ENCODE data around the gene GZMB. TPM values are rescaled to one million over a fixed set of nuclear protein-coding genes. Genes with fewer than 3 reads are reported as not detected.
A peak's percentile ranks its signal among the peaks of the same experiment; 100 is the strongest.
"Not testable (repeated sequence)": the region's sequence is repeated elsewhere in the genome, so short reads cannot be mapped to it uniquely, and the experiment has no call there.

Gene GZMB
- total RNA-seq, 1 experiment from 2014 or later: not detected

DNA sequence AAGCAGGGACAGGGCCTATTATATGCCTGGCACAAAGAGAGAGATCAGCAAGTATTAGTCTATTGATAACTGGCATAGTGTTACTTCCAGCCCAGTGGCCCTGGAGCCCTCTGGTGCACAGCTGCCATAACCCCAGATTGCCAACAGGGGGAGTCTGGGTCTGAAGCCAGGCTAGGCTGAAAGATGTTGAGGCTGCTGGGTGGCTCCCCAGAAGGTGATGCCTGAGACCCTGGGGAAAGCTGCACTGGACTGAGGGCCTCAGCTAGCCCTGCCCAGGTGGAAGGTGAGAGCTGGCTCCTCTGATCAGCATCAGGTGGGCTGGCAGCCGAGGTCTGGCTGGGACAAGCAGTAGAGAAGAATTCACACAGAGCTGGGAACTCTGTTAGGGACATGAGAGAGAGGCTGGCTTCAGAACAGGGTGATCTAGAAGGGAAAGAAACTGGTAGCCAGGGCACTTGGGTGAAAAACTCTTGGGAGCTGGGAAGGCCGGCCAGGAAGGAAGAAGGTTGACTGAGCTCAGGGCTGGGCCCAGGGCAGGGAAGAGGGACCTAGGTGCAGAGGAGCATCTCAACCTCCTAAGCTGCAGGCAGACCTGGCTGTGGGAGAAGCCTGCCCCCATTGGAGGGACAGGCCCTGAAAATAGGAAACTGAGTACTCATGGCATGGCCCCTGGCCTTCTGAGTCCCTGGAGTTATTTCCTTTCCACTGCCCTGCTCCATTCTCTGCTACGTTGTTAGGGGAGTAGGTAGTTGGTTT is 28.4 kb downstream of the GZMB start:
- no peak overlapping the region for H3K27ac ChIP-seq (ENCODE audit: low read depth, low read length, poor library complexity, severe bottlenecking)
- H3K9me3 ChIP-seq (ENCODE audit: low read depth, low read length, poor library complexity, severe bottlenecking): no peaks in the 10 kb centered on the region
- no peaks in the 10 kb centered on the region for H3K4me1 ChIP-seq (ENCODE audit: insufficient read depth, low read length, poor library complexity, severe bottlenecking)
- ChIA-PET POLR2A (ENCODE audit: low non-redundant PET) (interaction anchor here (0.6 kb wide), 1 partner anchor 426 kb away, joined by 4 read pairs; no protein-coding TSS in a partner anchor), CTCF (no interaction called here)
- TF ChIP-seq, protein P1, sequence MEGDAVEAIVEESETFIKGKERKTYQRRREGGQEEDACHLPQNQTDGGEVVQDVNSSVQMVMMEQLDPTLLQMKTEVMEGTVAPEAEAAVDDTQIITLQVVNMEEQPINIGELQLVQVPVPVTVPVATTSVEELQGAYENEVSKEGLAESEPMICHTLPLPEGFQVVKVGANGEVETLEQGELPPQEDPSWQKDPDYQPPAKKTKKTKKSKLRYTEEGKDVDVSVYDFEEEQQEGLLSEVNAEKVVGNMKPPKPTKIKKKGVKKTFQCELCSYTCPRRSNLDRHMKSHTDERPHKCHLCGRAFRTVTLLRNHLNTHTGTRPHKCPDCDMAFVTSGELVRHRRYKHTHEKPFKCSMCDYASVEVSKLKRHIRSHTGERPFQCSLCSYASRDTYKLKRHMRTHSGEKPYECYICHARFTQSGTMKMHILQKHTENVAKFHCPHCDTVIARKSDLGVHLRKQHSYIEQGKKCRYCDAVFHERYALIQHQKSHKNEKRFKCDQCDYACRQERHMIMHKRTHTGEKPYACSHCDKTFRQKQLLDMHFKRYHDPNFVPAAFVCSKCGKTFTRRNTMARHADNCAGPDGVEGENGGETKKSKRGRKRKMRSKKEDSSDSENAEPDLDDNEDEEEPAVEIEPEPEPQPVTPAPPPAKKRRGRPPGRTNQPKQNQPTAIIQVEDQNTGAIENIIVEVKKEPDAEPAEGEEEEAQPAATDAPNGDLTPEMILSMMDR (conservative IDR thresholded peaks at IDR 0.05; ENCODE audit: low read depth, low read length): peak; percentile 83
- no peak for TF ChIP-seq EZH2 (IDR thresholded peaks at IDR 0.05; ENCODE audit: borderline replicate concordance, low read depth, low read length, poor library complexity, severe bottlenecking)
- BruUV-seq (replicated peaks): no TSS peak
- peak; percentile 49 for DNase-seq (ENCODE audit: low spot score)
- no peaks in the 10 kb centered on the region for H3K27me3 ChIP-seq (replicated peaks; ENCODE audit: insufficient read depth, low read depth, low read length, poor library complexity)
- H3K4me3 ChIP-seq (ENCODE audit: low read depth, low read length, poor library complexity, severe bottlenecking): no peak overlapping the region
- no peaks in the 10 kb centered on the region for H3K36me3 ChIP-seq (ENCODE audit: insufficient read depth, low read length, poor library complexity, severe bottlenecking)
- intact Hi-C loops (cut with micrococcal nuclease; ENCODE audit: unreplicated experiment): no loop called here

DNA sequence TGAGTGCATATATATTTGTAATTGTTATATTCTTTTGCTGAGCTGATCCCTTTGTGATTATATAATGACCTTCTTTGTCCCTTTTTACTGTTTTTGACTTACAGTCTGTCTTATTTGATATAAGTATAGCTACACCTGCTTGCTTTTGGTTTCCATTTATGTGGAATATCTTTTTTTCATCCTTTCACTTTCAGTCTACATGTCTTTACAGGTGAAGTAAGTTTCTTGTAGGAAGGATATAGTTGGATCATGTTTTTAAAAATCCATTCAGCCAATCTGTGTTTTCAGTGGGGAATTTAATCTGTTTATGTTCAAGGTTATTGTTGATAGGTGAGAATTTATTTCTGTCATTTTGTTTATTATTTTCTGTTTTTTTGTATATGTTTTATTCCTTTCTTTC is 36.6 kb downstream of the GZMB start:
- no TSS peak for BruUV-seq (replicated peaks)
- DNase-seq (ENCODE audit: low spot score): no peak
- intact Hi-C loops (cut with micrococcal nuclease; ENCODE audit: unreplicated experiment): no loop called here
- CTCF ChIA-PET: no interaction called here
- POLR2A ChIA-PET (ENCODE audit: low non-redundant PET): no interaction called here
- H3K27ac ChIP-seq (ENCODE audit: low read depth, low read length, poor library complexity, severe bottlenecking): no peak overlapping the region
- no peak for TF ChIP-seq EZH2 (IDR thresholded peaks at IDR 0.05; ENCODE audit: borderline replicate concordance, low read depth, low read length, poor library complexity, severe bottlenecking)
- TF ChIP-seq, protein P1 (conservative IDR thresholded peaks at IDR 0.05; ENCODE audit: low read depth, low read length): no peak
- no peak overlapping the region for H3K4me3 ChIP-seq (ENCODE audit: low read depth, low read length, poor library complexity, severe bottlenecking)
- no peaks in the 10 kb centered on the region for H3K9me3 ChIP-seq (ENCODE audit: low read depth, low read length, poor library complexity, severe bottlenecking)
- H3K27me3 ChIP-seq (replicated peaks; ENCODE audit: insufficient read depth, low read depth, low read length, poor library complexity): no peaks in the 10 kb centered on the region
- no peaks in the 10 kb centered on the region for H3K36me3 ChIP-seq (ENCODE audit: insufficient read depth, low read length, poor library complexity, severe bottlenecking)
- no peaks in the 10 kb centered on the region for H3K4me1 ChIP-seq (ENCODE audit: insufficient read depth, low read length, poor library complexity, severe bottlenecking)

DNA sequence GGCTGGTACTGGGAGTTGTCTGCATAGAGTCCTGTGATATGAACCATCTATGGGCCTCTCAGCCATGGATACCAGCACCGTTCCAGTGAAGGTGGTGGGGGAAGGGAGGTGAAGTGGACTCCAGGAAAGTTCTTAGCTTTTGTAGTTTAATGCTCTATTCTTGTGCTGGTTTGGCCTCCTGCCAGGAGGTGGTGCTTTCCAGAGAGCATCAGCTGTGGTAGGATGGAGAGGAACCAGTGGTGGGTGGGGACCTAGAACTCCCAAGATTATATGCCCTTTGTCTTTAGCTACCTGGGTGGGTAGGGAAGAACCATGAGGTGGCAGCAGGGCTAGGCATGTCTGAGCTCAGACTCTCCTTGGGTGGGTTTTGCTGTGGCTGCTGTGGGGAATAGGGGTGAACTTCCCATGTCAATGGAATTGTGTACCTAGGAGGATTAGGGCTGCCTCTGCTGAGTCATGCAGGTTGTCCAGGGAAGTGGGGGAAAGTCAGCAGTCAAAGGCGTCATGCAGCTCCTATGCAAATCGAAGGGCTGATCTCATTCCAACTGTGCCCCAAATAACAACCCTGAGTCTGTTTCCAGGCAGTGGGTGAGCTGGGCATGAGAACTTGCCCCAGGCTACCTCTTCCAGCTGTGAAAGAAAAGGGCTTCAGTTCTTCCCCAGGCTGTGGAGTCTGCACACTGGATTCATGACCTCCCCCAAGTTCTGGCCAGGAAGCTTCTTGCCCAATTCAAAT is 38.7 kb downstream of the GZMB start:
- no peak overlapping the region for H3K27ac ChIP-seq (ENCODE audit: low read depth, low read length, poor library complexity, severe bottlenecking)
- intact Hi-C loops (cut with micrococcal nuclease; ENCODE audit: unreplicated experiment): no loop called here
- CTCF ChIA-PET: interaction anchor here (0.6 kb wide), 2 partner anchors 115 to 703 kb away, joined by 4 to 17 read pairs; no protein-coding TSS in a partner anchor
- no peak overlapping the region for H3K4me3 ChIP-seq (ENCODE audit: low read depth, low read length, poor library complexity, severe bottlenecking)
- no peaks in the 10 kb centered on the region for H3K27me3 ChIP-seq (replicated peaks; ENCODE audit: insufficient read depth, low read depth, low read length, poor library complexity)
- POLR2A ChIA-PET (ENCODE audit: low non-redundant PET): no interaction called here
- BruUV-seq (replicated peaks): no TSS peak
- no peaks in the 10 kb centered on the region for H3K36me3 ChIP-seq (ENCODE audit: insufficient read depth, low read length, poor library complexity, severe bottlenecking)
- H3K9me3 ChIP-seq (ENCODE audit: low read depth, low read length, poor library complexity, severe bottlenecking): no peaks in the 10 kb centered on the region
- TF ChIP-seq, protein P1 (conservative IDR thresholded peaks at IDR 0.05; ENCODE audit: low read depth, low read length): no peak
- TF ChIP-seq EZH2 (IDR thresholded peaks at IDR 0.05; ENCODE audit: borderline replicate concordance, low read depth, low read length, poor library complexity, severe bottlenecking): no peak
- H3K4me1 ChIP-seq (ENCODE audit: insufficient read depth, low read length, poor library complexity, severe bottlenecking): no peaks in the 10 kb centered on the region
- no peak for DNase-seq (ENCODE audit: low spot score)

DNA sequence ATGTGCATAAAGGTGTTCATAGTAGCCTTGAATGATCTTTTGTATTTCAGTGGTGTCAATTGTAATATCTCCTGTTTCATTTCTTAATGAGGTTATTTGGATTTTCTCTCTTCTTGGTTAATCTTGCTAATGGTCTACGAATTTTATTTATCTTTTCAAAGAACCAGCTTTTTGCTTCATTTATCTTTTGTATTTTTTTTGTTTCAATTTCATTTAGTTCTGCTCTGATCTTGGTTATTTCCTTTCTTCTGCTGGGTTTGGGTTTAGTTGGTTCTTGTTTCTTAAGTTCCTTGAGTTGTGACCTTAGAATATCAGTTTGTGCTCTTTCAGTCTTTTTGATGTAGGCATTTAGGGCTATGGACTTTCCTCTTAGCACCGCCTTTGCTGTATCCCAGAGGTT is 43.0 kb downstream of the GZMB start:
- POLR2A ChIA-PET (ENCODE audit: low non-redundant PET); BruUV-seq (replicated peaks); intact Hi-C loops (cut with micrococcal nuclease; ENCODE audit: unreplicated experiment): not testable (repeated sequence)

DNA sequence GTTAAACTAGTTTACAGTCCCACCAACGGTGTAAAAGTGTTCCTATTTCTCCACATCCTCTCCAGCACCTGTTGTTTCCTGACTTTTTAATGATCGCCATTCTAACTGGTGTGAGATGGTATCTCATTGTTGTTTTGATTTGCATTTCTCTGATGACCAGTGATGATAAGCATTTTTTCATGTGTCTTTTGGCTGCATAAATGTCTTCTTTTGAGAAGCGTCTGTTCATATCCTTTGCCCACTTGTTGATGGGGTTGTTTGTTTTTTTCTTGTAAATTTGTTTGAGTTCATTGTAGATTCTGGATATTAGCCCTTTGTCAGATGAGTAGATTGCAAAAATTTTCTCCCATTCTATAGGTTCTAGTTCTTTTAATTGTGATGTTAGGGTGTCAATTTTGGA is 49.6 kb downstream of the GZMB start:
- POLR2A ChIA-PET (ENCODE audit: low non-redundant PET); H3K4me1 ChIP-seq (ENCODE audit: insufficient read depth, low read length, poor library complexity, severe bottlenecking); H3K27me3 ChIP-seq (replicated peaks; ENCODE audit: insufficient read depth, low read depth, low read length, poor library complexity); H3K27ac ChIP-seq (ENCODE audit: low read depth, low read length, poor library complexity, severe bottlenecking); intact Hi-C loops (cut with micrococcal nuclease; ENCODE audit: unreplicated experiment); H3K4me3 ChIP-seq (ENCODE audit: low read depth, low read length, poor library complexity, severe bottlenecking); H3K36me3 ChIP-seq (ENCODE audit: insufficient read depth, low read length, poor library complexity, severe bottlenecking); CTCF ChIA-PET; DNase-seq (ENCODE audit: low spot score); H3K9me3 ChIP-seq (ENCODE audit: low read depth, low read length, poor library complexity, severe bottlenecking); BruUV-seq (replicated peaks): not testable (repeated sequence)

More for the DNA sequence above, 43.0 kb downstream of the GZMB start:
- H3K9me3 ChIP-seq (ENCODE audit: low read depth, low read length, poor library complexity, severe bottlenecking); H3K27me3 ChIP-seq (replicated peaks; ENCODE audit: insufficient read depth, low read depth, low read length, poor library complexity); H3K4me3 ChIP-seq (ENCODE audit: low read depth, low read length, poor library complexity, severe bottlenecking); H3K27ac ChIP-seq (ENCODE audit: low read depth, low read length, poor library complexity, severe bottlenecking); H3K36me3 ChIP-seq (ENCODE audit: insufficient read depth, low read length, poor library complexity, severe bottlenecking); DNase-seq (ENCODE audit: low spot score); H3K4me1 ChIP-seq (ENCODE audit: insufficient read depth, low read length, poor library complexity, severe bottlenecking); CTCF ChIA-PET: not testable (repeated sequence)
